OCI-LY3 (cell line): Measurements from ENCODE around the gene FBXO47.
"Not testable (repeated sequence)": the region's sequence is repeated elsewhere in the genome, so short reads cannot be mapped to it uniquely, and the experiment has no call there.

ENCODE experiments used
- H2AFZ ChIP-seq: fragments of 200-600, 300-600 bp; shearing (Covaris generic); 2 replicates; pipeline ENCODE4 v1.6.0; 2014; ENCODE audit warnings: antibody characterized with exemption, low read depth, low read length
- H3K27ac ChIP-seq: fragments of 200-600, 300-600 bp; sonication (generic); 2 replicates; pipeline ENCODE4 v1.5.1; 2014; ENCODE audit warnings: mild to moderate bottlenecking, low read length, moderate library complexity, mixed read lengths
- H3K27me3 ChIP-seq: fragments of 200-600, 300-600 bp; sonication (generic); 2 replicates; pipeline ENCODE4 v1.6.1; 2014; ENCODE audit warnings: low read depth, low read length, mixed read lengths
- H3K36me3 ChIP-seq: fragments of 200-600, 300-600 bp; sonication (generic); replicated peaks from 2 replicates; pipeline ENCODE3; 2014; ENCODE audit warnings: low read depth, low read length, mixed read lengths
- H3K4me1 ChIP-seq: fragments of 300-600, 200-600 bp; sonication (generic); 2 replicates; pipeline ENCODE4 v1.6.1; 2014; ENCODE audit warnings: low read length, mixed read lengths
- H3K4me2 ChIP-seq: fragments of 200-600, 300-600 bp; sonication (generic); 2 replicates; pipeline ENCODE4 v1.6.1; 2014; ENCODE audit warnings: low read length, mixed read lengths
- H3K4me3 ChIP-seq: fragments of 300-600, 200-600 bp; sonication (generic); 2 replicates; pipeline ENCODE4 v1.5.1; 2014; ENCODE audit warnings: antibody characterized with exemption, mild to moderate bottlenecking, low read length, moderate library complexity
- H3K79me2 ChIP-seq: fragments of 300-600, 200-600 bp; shearing (Covaris generic); 2 replicates; pipeline ENCODE4 v1.6.1; 2014; ENCODE audit warnings: mild to moderate bottlenecking, low read length, mixed read lengths
- H3K9ac ChIP-seq: fragments of 300-600, 200-600 bp; shearing (Covaris generic); 2 replicates; pipeline ENCODE4 v1.6.0; 2014; ENCODE audit warnings: mild to moderate bottlenecking, low read length, moderate library complexity
- H3K9me3 ChIP-seq: fragments of 200-600, 300-600 bp; shearing (Covaris generic); 2 replicates; pipeline ENCODE4 v1.6.1; 2014; ENCODE audit warnings: low read length, mixed read lengths; ENCODE audit not compliant: insufficient read depth
- H4K20me1 ChIP-seq: fragments of 200-600, 300-600 bp; sonication (generic); 2 replicates; pipeline ENCODE4 v1.6.1; 2016; ENCODE audit warnings: low read length, mixed read lengths; ENCODE audit not compliant: insufficient read depth
- CTCF ChIP-seq: fragments of 200-600, 300-600 bp; sonication (generic); IDR thresholded peaks from 2 replicates; pipeline ENCODE4 v1.5.1; 2014; ENCODE audit warnings: antibody characterized with exemption, low read length, low read depth
- EZH2phosphoT487 ChIP-seq: fragments of 200-600 bp; shearing (Covaris generic); IDR thresholded peaks from 2 replicates; pipeline ENCODE4 v1.6.1; 2018; ENCODE audit warnings: antibody characterized with exemption, mixed run types, low read depth

The FBXO47 gene

GRCh38 chr17:38959508-38959907, 7.7 kb downstream of the FBXO47 start:
- H3K27ac ChIP-seq, result no peak overlapping the region
- H3K9me3 ChIP-seq, result no peaks in the 10 kb centered on the region
- H3K4me2 ChIP-seq, result no peak overlapping the region
- no peak overlapping the region for H2AFZ ChIP-seq
- H3K4me1 ChIP-seq, result no peaks in the 10 kb centered on the region
- H3K27me3 ChIP-seq, result no peaks in the 10 kb centered on the region
- H3K79me2 ChIP-seq, result no peaks in the 10 kb centered on the region
- no peak for TF ChIP-seq CTCF
- TF ChIP-seq EZH2phosphoT487, result no peak
- no peak overlapping the region for H3K4me3 ChIP-seq
- no peak overlapping the region for H3K9ac ChIP-seq
- no peaks in the 10 kb centered on the region for H4K20me1 ChIP-seq
- no peaks in the 10 kb centered on the region for H3K36me3 ChIP-seq

GRCh38 chr17:38958756-38959155, 8.4 kb downstream of the FBXO47 start:
- no peak overlapping the region for H3K4me2 ChIP-seq
- no peak overlapping the region for H2AFZ ChIP-seq
- TF ChIP-seq EZH2phosphoT487 (no peak), CTCF (no peak)
- H3K79me2 ChIP-seq, result no peaks in the 10 kb centered on the region
- no peaks in the 10 kb centered on the region for H3K4me1 ChIP-seq
- no peaks in the 10 kb centered on the region for H3K36me3 ChIP-seq
- no peak overlapping the region for H3K4me3 ChIP-seq
- H3K9me3 ChIP-seq, result no peaks in the 10 kb centered on the region
- H4K20me1 ChIP-seq, result no peaks in the 10 kb centered on the region
- H3K27ac ChIP-seq, result no peak overlapping the region
- no peak overlapping the region for H3K9ac ChIP-seq
- H3K27me3 ChIP-seq, result no peaks in the 10 kb centered on the region

GRCh38 chr17:38958326-38958725, 8.9 kb downstream of the FBXO47 start:
- TF ChIP-seq CTCF (no peak), EZH2phosphoT487 (no peak)
- no peak overlapping the region for H3K27ac ChIP-seq
- H4K20me1 ChIP-seq, result no peaks in the 10 kb centered on the region
- H3K79me2 ChIP-seq, result no peaks in the 10 kb centered on the region
- H3K9me3 ChIP-seq, result no peaks in the 10 kb centered on the region
- no peak overlapping the region for H3K4me3 ChIP-seq
- no peaks in the 10 kb centered on the region for H3K36me3 ChIP-seq
- H3K27me3 ChIP-seq, result no peaks in the 10 kb centered on the region
- no peak overlapping the region for H3K9ac ChIP-seq
- H3K4me2 ChIP-seq, result no peak overlapping the region
- no peaks in the 10 kb centered on the region for H3K4me1 ChIP-seq
- H2AFZ ChIP-seq, result no peak overlapping the region

GRCh38 chr17:38953800-38954199, 13.4 kb downstream of the FBXO47 start:
- not testable (repeated sequence) for H3K4me3 ChIP-seq, H3K27me3 ChIP-seq, H3K36me3 ChIP-seq, H3K4me2 ChIP-seq, H3K27ac ChIP-seq, H3K9ac ChIP-seq, H3K79me2 ChIP-seq, H3K9me3 ChIP-seq, H3K4me1 ChIP-seq, H4K20me1 ChIP-seq, H2AFZ ChIP-seq

- peaks cover 7% of the 10 kb centered on the region; the same call in 1 of the 2 replicates for H3K4me1 ChIP-seq
- TF ChIP-seq CTCF (no peak), EZH2phosphoT487 (no peak)
These were observed 20.0 kb downstream of the FBXO47 start for GRCh38 chr17:38947189-38947588.

More at GRCh38 chr17:38947189-38947588, 20.0 kb downstream of the FBXO47 start:
- H3K9ac ChIP-seq, result no peak overlapping the region
- no peak overlapping the region for H3K27ac ChIP-seq
- no peaks in the 10 kb centered on the region for H3K27me3 ChIP-seq
- H4K20me1 ChIP-seq, result no peaks in the 10 kb centered on the region
- H2AFZ ChIP-seq, result no peak overlapping the region
- H3K4me2 ChIP-seq, result no peak overlapping the region
- H3K36me3 ChIP-seq, result no peaks in the 10 kb centered on the region
- no peaks in the 10 kb centered on the region for H3K9me3 ChIP-seq
- no peaks in the 10 kb centered on the region for H3K79me2 ChIP-seq
- no peak overlapping the region for H3K4me3 ChIP-seq
